ENCODE results near the gene MBLAC1.
"Not testable (repeated sequence)": the region's sequence is repeated elsewhere in the genome, so short reads cannot be mapped to it uniquely, and the experiment has no call there.

MBLAC1 gene

GRCh38 chr7:100137851-100138760 is 11.3 kb downstream of the MBLAC1 start:
- H3K4me3 ChIP-seq (ENCODE audit: low read length): no peak overlapping the region
- no peak for DNase-seq (ENCODE audit: low read depth)
- TF ChIP-seq CTCF (conservative IDR thresholded peaks at IDR 0.05; ENCODE audit: low read length): no peak

- TF ChIP-seq CTCF (conservative IDR thresholded peaks at IDR 0.05; ENCODE audit: low read length): no peak
- DNase-seq (ENCODE audit: low read depth): no peak
- H3K4me3 ChIP-seq (ENCODE audit: low read length): no peak overlapping the region
These were observed 14.8 kb downstream of the MBLAC1 start for GRCh38 chr7:100141555-100141949.

GRCh38 chr7:100142461-100142860 is 15.7 kb downstream of the MBLAC1 start:
- no peak for TF ChIP-seq CTCF (conservative IDR thresholded peaks at IDR 0.05; ENCODE audit: low read length)
- H3K4me3 ChIP-seq (ENCODE audit: low read length): no peak overlapping the region
- DNase-seq (ENCODE audit: low read depth): no peak

- peak; percentile 77 for DNase-seq (ENCODE audit: low read depth)
- not testable (repeated sequence) for H3K4me3 ChIP-seq (ENCODE audit: low read length)
These were observed 19.6 kb downstream of the MBLAC1 start for GRCh38 chr7:100146350-100146749.

GRCh38 chr7:100147278-100147677 is 20.5 kb downstream of the MBLAC1 start:
- H3K4me3 ChIP-seq (ENCODE audit: low read length): no peak overlapping the region
- DNase-seq (ENCODE audit: low read depth): no peak
- no peak for TF ChIP-seq CTCF (conservative IDR thresholded peaks at IDR 0.05; ENCODE audit: low read length)

GRCh38 chr7:100148225-100148558 is 21.4 kb downstream of the MBLAC1 start:
- no peak for TF ChIP-seq CTCF (conservative IDR thresholded peaks at IDR 0.05; ENCODE audit: low read length)
- H3K4me3 ChIP-seq (ENCODE audit: low read length): peak overlapping the region; percentile 54
- no peak for DNase-seq (ENCODE audit: low read depth)

GRCh38 chr7:100148559-100149328 is 22.0 kb downstream of the MBLAC1 start, which contains the start of gene LAMTOR4:
Gene LAMTOR4 (plus strand): TSS chr7:100148918. CDS start chr7:100148973, 55 bp downstream.
- no peak for TF ChIP-seq CTCF (conservative IDR thresholded peaks at IDR 0.05; ENCODE audit: low read length)
- peak within 1 kb of the TSS; percentile 100 for H3K4me3 ChIP-seq (ENCODE audit: low read length)
- peak; percentile 99 for DNase-seq (ENCODE audit: low read depth)

Measured in AG10803 (cell line).